Posterior cingulate gyrus (tissue), 11 donors: ENCODE results near the gene PPP1R14C.

ENCODE experiments used
- DNase-seq, 10 donors: peaks; one replicate each; pipeline versions ENCODE4 v3.0.0 to v3.0.0-alpha.2; 2020 to 2021; ENCODE audit warnings: mixed read lengths in 3 of 10
- intact Hi-C: fragments of 100-400 bp; cut with DNase I; formaldehyde crosslinking; loops from one replicate; pipeline ENCODE4 v1.15.1; 2023

Gene PPP1R14C

GRCh38 chr6:150208611-150209352 is 65.9 kb downstream of the PPP1R14C start:
- intact Hi-C loops = no loop called here
- DNase-seq = no peak

GRCh38 chr6:150209415-150209814 is 66.6 kb downstream of the PPP1R14C start:
- intact Hi-C loops = no loop called here
- no peak for DNase-seq

GRCh38 chr6:150211700-150212511 is 69.1 kb downstream of the PPP1R14C start:
- no peak for DNase-seq
- intact Hi-C loops = no loop called here

GRCh38 chr6:150212778-150213177 is 69.9 kb downstream of the PPP1R14C start:
- intact Hi-C loops = no loop called here
- no peak for DNase-seq

GRCh38 chr6:150213301-150213700 is 70.5 kb downstream of the PPP1R14C start:
- DNase-seq = no peak
- intact Hi-C loops = no loop called here

- intact Hi-C loops = no loop called here
- DNase-seq = no peak
Observed at GRCh38 chr6:150214310-150214709, 71.5 kb downstream of the PPP1R14C start.

- DNase-seq = no peak
- intact Hi-C loops = no loop called here
Observed at GRCh38 chr6:150220634-150221551, 78.0 kb downstream of the PPP1R14C start.

GRCh38 chr6:150224820-150225219 is 82.0 kb downstream of the PPP1R14C start:
- no peak for DNase-seq
- intact Hi-C loops = no loop called here

GRCh38 chr6:150227281-150227680 is 84.4 kb downstream of the PPP1R14C start:
- no peak for DNase-seq
- intact Hi-C loops = no loop called here

- no peak for DNase-seq
- intact Hi-C loops = no loop called here
Observed at GRCh38 chr6:150228072-150228733, 85.4 kb downstream of the PPP1R14C start.

- intact Hi-C loops = no loop called here
- DNase-seq = no peak
Observed at GRCh38 chr6:150229436-150230163, 86.8 kb downstream of the PPP1R14C start.

GRCh38 chr6:150230164-150230561 is 87.3 kb downstream of the PPP1R14C start:
- peak in 6 of 10 donors; percentile 17 to 87 (median 54) for DNase-seq
- intact Hi-C loops = no loop called here

GRCh38 chr6:150230832-150231524 is 88.1 kb downstream of the PPP1R14C start:
- no peak for DNase-seq
- intact Hi-C loops = no loop called here

GRCh38 chr6:150231525-150231850 is 88.6 kb downstream of the PPP1R14C start:
- DNase-seq = no peak
- intact Hi-C loops = no loop called here

GRCh38 chr6:150233843-150234269 is 91.0 kb downstream of the PPP1R14C start:
- intact Hi-C loops = no loop called here
- peak in 7 of 10 donors; percentile 21 to 90 (median 39) for DNase-seq

GRCh38 chr6:150235218-150235617 is 92.4 kb downstream of the PPP1R14C start:
- intact Hi-C loops = no loop called here
- no peak for DNase-seq

GRCh38 chr6:150236114-150236513 is 93.3 kb downstream of the PPP1R14C start:
- DNase-seq = no peak
- intact Hi-C loops = no loop called here

- DNase-seq = no peak
- intact Hi-C loops = no loop called here
Observed at GRCh38 chr6:150236544-150236943, 93.7 kb downstream of the PPP1R14C start.

- DNase-seq = no peak
- intact Hi-C loops = no loop called here
Observed at GRCh38 chr6:150237626-150238025, 94.8 kb downstream of the PPP1R14C start.
